GM12878 (cell line): Measurements from ENCODE around the gene BRCA2. TPM values are rescaled to one million over a fixed set of nuclear protein-coding genes. Genes with fewer than 3 reads are reported as not detected.
A peak's percentile ranks its signal among the peaks of the same experiment; 100 is the strongest.

Source experiments
- ATAC-seq: fragments of 200-7000 bp; cut with Tn5 transposase; 3 replicates; pipeline ENCODE4 v1.9.1; 2020; ENCODE audit warnings: mild to moderate bottlenecking, moderate library complexity
- BruUV-seq: library from RNA; stranded (reverse); fragments of 400-500 nt; replicated peaks from 2 replicates; lab custom pipeline; 2021; lab: Mats Ljungman, UMichigan
- CTCF ChIA-PET: fragments of 300-600 bp; sonication (Branson Sonifier 250); formaldehyde crosslinking; extraction: SDS; loops from one replicate; lab custom pipeline; 2021; ENCODE audit warnings: inconsistent platforms; lab: Yijun Ruan, JAX
- POLR2A ChIA-PET: fragments of 350-600 bp; formaldehyde crosslinking; extraction: SDS; loops from one replicate; lab custom pipeline; 2021; ENCODE audit warnings: inconsistent platforms; lab: Charles Lee
- RAD21 ChIA-PET: fragments of 300-600 bp; sonication (Branson Sonifier 250); formaldehyde crosslinking; loops from one replicate; lab custom pipeline; 2023; ENCODE audit warnings: antibody characterized with exemption; ENCODE audit not compliant: unreplicated experiment; lab: Charles Lee
- SMC1A ChIA-PET: fragments of 300-600 bp; sonication (Branson Sonifier 250); formaldehyde crosslinking; loops from one replicate; lab custom pipeline; 2023; ENCODE audit not compliant: unreplicated experiment, uncharacterized antibody; lab: Charles Lee
- DNase-seq: peaks from one replicate; pipeline ENCODE4 v3.0.0-alpha.2; 2011; ENCODE audit warnings: low read depth, low spot score
- FAIRE-seq: peaks from 3 replicates; lab custom pipeline; 2011; peaks lifted over from hg19 to GRCh38; lab: Jason Lieb, UNC
- H2AFZ ChIP-seq: 2 replicates; pipeline ENCODE4 v1.6.0; 2011; ENCODE audit warnings: low read depth, low read length, control low read depth; ENCODE audit not compliant: control insufficient read depth
- H3K27ac ChIP-seq: 2 replicates; pipeline ENCODE4 v1.5.1; 2011; ENCODE audit warnings: control low read depth; ENCODE audit not compliant: control insufficient read depth, insufficient read depth
- H3K27me3 ChIP-seq, 2 experiments: replicated peaks in 1 of 2; 2 replicates each; pipeline versions ENCODE4 v1.6.0 to v1.6.1; 2011; ENCODE audit warnings: low read length in 1 of 2; ENCODE audit not compliant: control insufficient read depth in 2 of 2, insufficient read depth in 2 of 2
- H3K36me3 ChIP-seq, 2 experiments: 2 replicates each; pipeline ENCODE4 v1.5.1; 2011; ENCODE audit warnings: low read length in 1 of 2; ENCODE audit not compliant: control insufficient read depth in 2 of 2, insufficient read depth in 2 of 2
- H3K4me1 ChIP-seq: 2 replicates; pipeline ENCODE4 v1.6.1; 2011; ENCODE audit warnings: mild to moderate bottlenecking, low read length, moderate library complexity, mixed read lengths; ENCODE audit not compliant: control insufficient read depth, insufficient read depth
- H3K4me2 ChIP-seq: 2 replicates; pipeline ENCODE4 v1.6.0; 2011; ENCODE audit warnings: control low read depth; ENCODE audit not compliant: control insufficient read depth, insufficient read depth
- H3K4me3 ChIP-seq: fragments of 200-600 bp; sonication (generic); 2 replicates; pipeline ENCODE4 v1.5.1; 2016
- H3K79me2 ChIP-seq: 2 replicates; pipeline ENCODE4 v1.6.0; 2011; ENCODE audit warnings: low read length; ENCODE audit not compliant: control insufficient read depth, insufficient read depth
- H3K9ac ChIP-seq: 2 replicates; pipeline ENCODE4 v1.8.0; 2011; ENCODE audit warnings: low read length, control low read depth, mixed read lengths; ENCODE audit not compliant: control insufficient read depth, insufficient read depth
- H3K9me3 ChIP-seq: replicated peaks from 3 replicates; pipeline ENCODE4 v1.5.1; 2011; ENCODE audit warnings: mild to moderate bottlenecking, low read length; ENCODE audit not compliant: control insufficient read depth, insufficient read depth
- H4K20me1 ChIP-seq: 2 replicates; pipeline ENCODE4 v1.6.0; 2011; ENCODE audit not compliant: control insufficient read depth, insufficient read depth
- CUX1 ChIP-seq: IDR thresholded peaks from 2 replicates; pipeline ENCODE4 v1.6.1; 2012; ENCODE audit warnings: improper control_type of control experiment, low read depth, low read length; ENCODE audit not compliant: insufficient replicate concordance
- E2F4 ChIP-seq: IDR thresholded peaks from 2 replicates; pipeline ENCODE4 v1.6.1; 2012; ENCODE audit warnings: low read depth, low read length, improper control_type of control experiment
- EED ChIP-seq: sonication (generic); IDR thresholded peaks from 2 replicates; pipeline ENCODE4 v1.6.1; 2016; ENCODE audit warnings: antibody characterized with exemption, low read depth
- GATAD2B ChIP-seq: fragments of 450-650 bp; conservative IDR thresholded peaks from 2 replicates; pipeline ENCODE4 v1.6.1; 2017; ENCODE audit warnings: low read depth, mild to moderate bottlenecking, moderate library complexity
- MYB ChIP-seq: fragments of 150-350 bp; IDR thresholded peaks from 2 replicates; pipeline ENCODE4 v1.6.1; 2014; ENCODE audit warnings: mild to moderate bottlenecking, low read depth, low read length, borderline replicate concordance
- NKRF ChIP-seq: fragments of 450-650 bp; conservative IDR thresholded peaks from 2 replicates; pipeline ENCODE4 v1.6.1; 2017; ENCODE audit warnings: mild to moderate bottlenecking, moderate library complexity
- PAX8 ChIP-seq: fragments of 450-650 bp; IDR thresholded peaks from 2 replicates; pipeline ENCODE4 v1.6.1; 2017; ENCODE audit warnings: mild to moderate bottlenecking, moderate library complexity
- RUNX3 ChIP-seq: IDR thresholded peaks from 2 replicates; pipeline ENCODE4 v1.6.1; 2012; ENCODE audit warnings: low read length, inconsistent platforms
- SRF ChIP-seq, 2 experiments: IDR thresholded peaks; 2 replicates each; pipeline ENCODE4 v1.6.1; 2011; ENCODE audit warnings: low read depth in 2 of 2, low read length in 2 of 2, mild to moderate bottlenecking in 1 of 2, moderate library complexity in 1 of 2
- TCF7 ChIP-seq: IDR thresholded peaks from 2 replicates; pipeline ENCODE4 v1.6.1; 2014; ENCODE audit warnings: antibody characterized with exemption, borderline replicate concordance
- USF1 ChIP-seq: IDR thresholded peaks from 2 replicates; pipeline ENCODE4 v1.6.1; 2011; ENCODE audit warnings: borderline replicate concordance, low read depth, mild to moderate bottlenecking, moderate library complexity, mixed read lengths, low read length; ENCODE audit not compliant: insufficient read depth; ENCODE audit errors: extremely low read length
- YY1 ChIP-seq: IDR thresholded peaks from 2 replicates; pipeline ENCODE4 v1.6.1; 2011; ENCODE audit warnings: low read depth, mild to moderate bottlenecking, low read length
- ZNF274 ChIP-seq: IDR thresholded peaks from one replicate; pipeline ENCODE4 v1.8.0; 2011; ENCODE audit not compliant: insufficient read length, insufficient read depth
- WGBS: methylation state at CpG from one replicate; pipeline ENCODE4 v1.1.6; 2016; ENCODE audit warnings: low lambda C conversion rate; ENCODE audit not compliant: insufficient replicate concordance, insufficient coverage; ENCODE audit errors: missing lambda C conversion rate; 5-methylcytosine and 5-hydroxymethylcytosine counted together
- in situ Hi-C: fragments of 300-500 bp; cut with MboI; formaldehyde crosslinking; loops from 9 replicates; pipeline ENCODE4 v1.14.3; 2018; ENCODE audit warnings: mixed read lengths
- intact Hi-C: fragments of 100-400 bp; cut with micrococcal nuclease; formaldehyde crosslinking; loops from one replicate; pipeline ENCODE4 v1.14.2; 2022; ENCODE audit not compliant: unreplicated experiment
- polyA plus RNA-seq, 11 experiments: library from polyadenylated mRNA; depleted of rRNA in 4 of 11; unstranded in 6 of 11; stranded (reverse) in 5 of 11; fragments of >200 nt; fragmentation: Nextera tagmentation in 4 of 11; fragmentation: Illumina TruSeq in 1 of 11; extraction: Ambion mirVana in 4 of 11; extraction: Trizol in 1 of 11; gene quantifications; 1 replicate in 1 of 11; 2 replicates in 10 of 11; pipeline versions ENCODE4 v1.2.1 to v1.2.3, GENCODE V29; 2011 to 2016; ENCODE audit warnings: inconsistent platforms in 2 of 11, missing spikeins in 2 of 11, low read depth in 1 of 11
- total RNA-seq, 4 experiments: library from RNA; depleted of rRNA in 3 of 4; stranded (reverse); fragments of >200 nt in 3 of 4; fragmentation: Illumina TruSeq in 1 of 4; extraction: Trizol in 1 of 4; gene quantifications; 2 replicates each; pipeline versions ENCODE4 v1.2.1 to v1.2.3, GENCODE V29; 2013 to 2021

The BRCA2 gene
- total and polyA plus RNA-seq, 10 of the 15 experiments (the other 5 are each of a cell fraction or from before 2014, with no cell fraction given): 7.6 to 42.2 (median 23.9) TPM

- peak; percentile 83 for FAIRE-seq
- no peaks in the 10 kb centered on the region for H3K79me2 ChIP-seq
- no peak overlapping the region for H3K27ac ChIP-seq
- POLR2A ChIA-PET: no interaction called here
- H4K20me1 ChIP-seq: no peaks in the 10 kb centered on the region
- no peaks in the 10 kb centered on the region for H3K9me3 ChIP-seq
- peak; percentile 100 for ATAC-seq
- no peak overlapping the region for H3K4me3 ChIP-seq
- H3K4me2 ChIP-seq: no peak overlapping the region
- H3K4me1 ChIP-seq: no peaks in the 10 kb centered on the region
- DNase-seq: no peak
- CTCF ChIA-PET: interaction anchor here (0.6 to 4.0 kb wide), 21 partner anchors 8 to 359 kb away, joined by 3 to 21 read pairs (median 5); partner anchors contain the start of genes BRCA2 and ZAR1L
- no peak overlapping the region for H3K9ac ChIP-seq
- no TSS peak for BruUV-seq
- 29% methylated on average over 7 of the region's 7 CpGs for WGBS
- no peaks in the 10 kb centered on the region for H3K36me3 ChIP-seq
- RAD21 ChIA-PET: interaction anchor here (0.6 to 2.2 kb wide), 5 partner anchors 44 to 358 kb away, joined by 3 to 9 read pairs (median 3); no protein-coding TSS in a partner anchor
- SMC1A ChIA-PET: interaction anchor here (0.5 to 2.3 kb wide), 14 partner anchors 8 to 1278 kb away, joined by 3 to 9 read pairs (median 4); no protein-coding TSS in a partner anchor
- no peaks in the 10 kb centered on the region for H3K27me3 ChIP-seq
- H2AFZ ChIP-seq: peak overlapping the region; percentile 34; the same call in 1 of the 2 replicates
- in situ Hi-C loops: no loop called here
- intact Hi-C loops: loop anchor here (1.0 to 5.0 kb wide), 2 partner anchors 42 to 174 kb away; no protein-coding TSS in a partner anchor
- TF ChIP-seq TCF7 (no peak), EED (no peak), PAX8 (no peak), NKRF (no peak), CUX1 (no peak), SRF (IDR thresholded peaks at IDR 0.05; ENCODE audit: low read depth in 2 of 2, low read length in 2 of 2) (0 out of 4 replicates have a peak, but pooled peaks of 1 of the 2 experiments have one; percentile 8), E2F4 (no peak), ZNF274 (no peak), RUNX3 (0 out of 2 replicates have a peak, but pooled peaks have one; percentile 4), MYB (no peak), YY1 (0 out of 2 replicates have a peak, but pooled peaks have one; percentile 47), GATAD2B (no peak), USF1 (no peak)
These were observed 47.4 kb upstream of the BRCA2 start for GRCh38 chr13:32267836-32268439.
